Stromal cell of bone marrow (primary cell): Measurements from ENCODE around the gene NCL.
A peak's percentile ranks its signal among the peaks of the same experiment; 100 is the strongest.
"Not testable (repeated sequence)": the region's sequence is repeated elsewhere in the genome, so short reads cannot be mapped to it uniquely, and the experiment has no call there.

ENCODE experiments used
- DNase-seq: peaks from one replicate; pipeline ENCODE4 v3.0.0-alpha.2; 2012; ENCODE audit warnings: low read depth

The NCL gene

GRCh38 chr2:231430437-231430836, 33.8 kb downstream of the NCL start:
- not testable (repeated sequence) for DNase-seq

GRCh38 chr2:231429901-231430300, 34.4 kb downstream of the NCL start:
- no peak for DNase-seq

- DNase-seq, result no peak
Observed at GRCh38 chr2:231429152-231429551, 35.1 kb downstream of the NCL start.

GRCh38 chr2:231427116-231427515, 37.2 kb downstream of the NCL start:
- DNase-seq, result no peak

GRCh38 chr2:231425811-231426703, 38.2 kb downstream of the NCL start:
- no peak for DNase-seq

GRCh38 chr2:231425291-231425810, 38.9 kb downstream of the NCL start:
- no peak for DNase-seq

GRCh38 chr2:231423176-231423575, 41.1 kb downstream of the NCL start:
- DNase-seq, result no peak

GRCh38 chr2:231422056-231422455, 42.2 kb downstream of the NCL start:
- DNase-seq, result no peak

GRCh38 chr2:231421051-231421580, 43.2 kb downstream of the NCL start:
- no peak for DNase-seq

GRCh38 chr2:231418820-231419640, 45.3 kb downstream of the NCL start:
- DNase-seq, result no peak

GRCh38 chr2:231415029-231415428, 49.3 kb downstream of the NCL start:
- DNase-seq, result no peak

- DNase-seq, result no peak
Observed at GRCh38 chr2:231413921-231414476, 50.3 kb downstream of the NCL start.

GRCh38 chr2:231413456-231413855, 50.8 kb downstream of the NCL start:
- DNase-seq, result no peak

- DNase-seq, result no peak
Observed at GRCh38 chr2:231412618-231412963, 51.7 kb downstream of the NCL start.

GRCh38 chr2:231411831-231412617, 52.3 kb downstream of the NCL start:
- DNase-seq, result peak; percentile 49

GRCh38 chr2:231411237-231411636, 53.0 kb downstream of the NCL start:
- DNase-seq, result no peak

- DNase-seq, result no peak
Observed at GRCh38 chr2:231410293-231411004, 53.8 kb downstream of the NCL start.

GRCh38 chr2:231409776-231410175, 54.5 kb downstream of the NCL start:
- no peak for DNase-seq

- not testable (repeated sequence) for DNase-seq
Observed at GRCh38 chr2:231408304-231408703, 56.0 kb downstream of the NCL start.

GRCh38 chr2:231407686-231408085, 56.6 kb downstream of the NCL start:
- DNase-seq, result not testable (repeated sequence)
